WTC11 (cell line): ENCODE measurements around the gene CFAP68.

Source experiments
- NFYB ChIP-seq: sonication (generic); formaldehyde crosslinking; conservative IDR thresholded peaks from 2 replicates; pipeline ENCODE4 v1.8.0; 2022; ENCODE audit warnings: low read depth, missing genetic modification reagents
- SP1 ChIP-seq: sonication (generic); formaldehyde crosslinking; conservative IDR thresholded peaks from 2 replicates; pipeline ENCODE4 v1.8.1; 2022; ENCODE audit warnings: missing genetic modification reagents
- TEAD1 ChIP-seq: sonication (generic); formaldehyde crosslinking; IDR thresholded peaks from 2 replicates; pipeline ENCODE4 v1.8.0; 2022; ENCODE audit warnings: mild to moderate bottlenecking, missing genetic modification reagents
- TP53 ChIP-seq: sonication (generic); formaldehyde crosslinking; IDR thresholded peaks from 2 replicates; pipeline ENCODE4 v1.8.1; 2023; ENCODE audit warnings: mild to moderate bottlenecking, missing genetic modification reagents
- ZNF138 ChIP-seq: sonication (generic); formaldehyde crosslinking; conservative IDR thresholded peaks from 2 replicates; pipeline ENCODE4 v1.8.1; 2022; ENCODE audit warnings: mild to moderate bottlenecking, moderate library complexity, missing genetic modification reagents
- TF ChIP-seq, protein P1 (sequence below): fragments of 200-600 bp; IDR thresholded peaks from 2 replicates; pipeline ENCODE4 v1.8.0; 2022; ENCODE audit warnings: antibody characterized with exemption
- TF ChIP-seq, protein P2 (sequence below): sonication (generic); formaldehyde crosslinking; IDR thresholded peaks from 2 replicates; pipeline ENCODE4 v1.8.0; 2022; ENCODE audit warnings: mild to moderate bottlenecking, missing genetic modification reagents
- TF ChIP-seq, protein P3 (sequence below): sonication (generic); formaldehyde crosslinking; IDR thresholded peaks from 2 replicates; pipeline ENCODE4 v1.8.1; 2022; ENCODE audit warnings: mild to moderate bottlenecking, missing genetic modification reagents, moderate library complexity, borderline replicate concordance
- TF ChIP-seq, protein P4 (sequence below): sonication (generic); formaldehyde crosslinking; IDR thresholded peaks from 2 replicates; pipeline ENCODE4 v1.8.0; 2022; ENCODE audit warnings: mild to moderate bottlenecking, missing genetic modification reagents
- TF ChIP-seq, protein P5 (sequence below): sonication (generic); formaldehyde crosslinking; IDR thresholded peaks from 2 replicates; pipeline ENCODE4 v1.8.1; 2023; ENCODE audit warnings: mild to moderate bottlenecking, missing genetic modification reagents, moderate library complexity

DNA sequence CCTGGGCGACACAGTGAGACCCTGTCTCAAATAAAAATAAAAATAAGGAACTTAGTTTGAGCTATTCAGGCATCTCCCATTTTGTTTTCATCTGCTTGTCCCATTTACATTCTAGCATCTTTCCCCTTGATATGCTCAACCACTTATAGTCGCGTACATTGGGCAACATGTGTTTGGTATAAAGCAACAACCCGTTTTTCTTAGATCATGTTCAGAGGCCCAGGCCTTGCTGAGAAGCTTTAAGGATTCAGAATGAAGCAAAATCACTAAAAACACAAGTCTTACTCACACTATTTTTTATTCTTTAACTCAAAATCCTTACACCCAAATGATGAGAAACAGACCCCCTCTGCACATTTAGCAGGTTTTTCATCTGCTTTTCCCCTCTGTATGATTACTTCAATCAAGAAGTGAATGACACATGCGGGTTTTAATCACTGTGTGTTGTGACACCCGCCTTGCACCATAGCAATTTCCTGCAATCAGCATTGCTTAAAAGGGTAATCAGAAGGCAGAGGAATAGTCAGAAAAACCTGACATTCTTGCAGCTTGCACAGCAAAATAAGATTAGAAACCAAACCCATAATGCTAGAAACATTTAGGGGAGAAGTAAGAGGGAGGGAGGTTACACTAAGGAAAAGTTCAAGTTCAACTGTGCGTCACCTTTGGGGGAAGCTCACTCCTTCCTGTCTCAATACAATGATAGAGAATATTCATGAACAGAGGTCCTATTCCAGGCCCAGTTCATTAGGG, 33.9 kb upstream of the CFAP68 start:
- TF ChIP-seq, protein P1, sequence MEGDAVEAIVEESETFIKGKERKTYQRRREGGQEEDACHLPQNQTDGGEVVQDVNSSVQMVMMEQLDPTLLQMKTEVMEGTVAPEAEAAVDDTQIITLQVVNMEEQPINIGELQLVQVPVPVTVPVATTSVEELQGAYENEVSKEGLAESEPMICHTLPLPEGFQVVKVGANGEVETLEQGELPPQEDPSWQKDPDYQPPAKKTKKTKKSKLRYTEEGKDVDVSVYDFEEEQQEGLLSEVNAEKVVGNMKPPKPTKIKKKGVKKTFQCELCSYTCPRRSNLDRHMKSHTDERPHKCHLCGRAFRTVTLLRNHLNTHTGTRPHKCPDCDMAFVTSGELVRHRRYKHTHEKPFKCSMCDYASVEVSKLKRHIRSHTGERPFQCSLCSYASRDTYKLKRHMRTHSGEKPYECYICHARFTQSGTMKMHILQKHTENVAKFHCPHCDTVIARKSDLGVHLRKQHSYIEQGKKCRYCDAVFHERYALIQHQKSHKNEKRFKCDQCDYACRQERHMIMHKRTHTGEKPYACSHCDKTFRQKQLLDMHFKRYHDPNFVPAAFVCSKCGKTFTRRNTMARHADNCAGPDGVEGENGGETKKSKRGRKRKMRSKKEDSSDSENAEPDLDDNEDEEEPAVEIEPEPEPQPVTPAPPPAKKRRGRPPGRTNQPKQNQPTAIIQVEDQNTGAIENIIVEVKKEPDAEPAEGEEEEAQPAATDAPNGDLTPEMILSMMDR = no peak
- TF ChIP-seq, protein P2, sequence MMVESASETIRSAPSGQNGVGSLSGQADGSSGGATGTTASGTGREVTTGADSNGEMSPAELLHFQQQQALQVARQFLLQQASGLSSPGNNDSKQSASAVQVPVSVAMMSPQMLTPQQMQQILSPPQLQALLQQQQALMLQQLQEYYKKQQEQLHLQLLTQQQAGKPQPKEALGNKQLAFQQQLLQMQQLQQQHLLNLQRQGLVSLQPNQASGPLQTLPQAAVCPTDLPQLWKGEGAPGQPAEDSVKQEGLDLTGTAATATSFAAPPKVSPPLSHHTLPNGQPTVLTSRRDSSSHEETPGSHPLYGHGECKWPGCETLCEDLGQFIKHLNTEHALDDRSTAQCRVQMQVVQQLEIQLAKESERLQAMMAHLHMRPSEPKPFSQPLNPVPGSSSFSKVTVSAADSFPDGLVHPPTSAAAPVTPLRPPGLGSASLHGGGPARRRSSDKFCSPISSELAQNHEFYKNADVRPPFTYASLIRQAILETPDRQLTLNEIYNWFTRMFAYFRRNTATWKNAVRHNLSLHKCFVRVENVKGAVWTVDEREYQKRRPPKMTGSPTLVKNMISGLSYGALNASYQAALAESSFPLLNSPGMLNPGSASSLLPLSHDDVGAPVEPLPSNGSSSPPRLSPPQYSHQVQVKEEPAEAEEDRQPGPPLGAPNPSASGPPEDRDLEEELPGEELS (CRISPR knock-in tag) = no peak
- TF ChIP-seq SP1 = no peak
- TF ChIP-seq, protein P3, sequence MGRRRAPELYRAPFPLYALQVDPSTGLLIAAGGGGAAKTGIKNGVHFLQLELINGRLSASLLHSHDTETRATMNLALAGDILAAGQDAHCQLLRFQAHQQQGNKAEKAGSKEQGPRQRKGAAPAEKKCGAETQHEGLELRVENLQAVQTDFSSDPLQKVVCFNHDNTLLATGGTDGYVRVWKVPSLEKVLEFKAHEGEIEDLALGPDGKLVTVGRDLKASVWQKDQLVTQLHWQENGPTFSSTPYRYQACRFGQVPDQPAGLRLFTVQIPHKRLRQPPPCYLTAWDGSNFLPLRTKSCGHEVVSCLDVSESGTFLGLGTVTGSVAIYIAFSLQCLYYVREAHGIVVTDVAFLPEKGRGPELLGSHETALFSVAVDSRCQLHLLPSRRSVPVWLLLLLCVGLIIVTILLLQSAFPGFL (CRISPR knock-in tag) = no peak
- TF ChIP-seq, protein P4, sequence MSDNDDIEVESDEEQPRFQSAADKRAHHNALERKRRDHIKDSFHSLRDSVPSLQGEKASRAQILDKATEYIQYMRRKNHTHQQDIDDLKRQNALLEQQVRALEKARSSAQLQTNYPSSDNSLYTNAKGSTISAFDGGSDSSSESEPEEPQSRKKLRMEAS (CRISPR knock-in tag) = no peak
- no peak for TF ChIP-seq TP53 (CRISPR knock-in tag)
- no peak for TF ChIP-seq TEAD1
- TF ChIP-seq, protein P5, sequence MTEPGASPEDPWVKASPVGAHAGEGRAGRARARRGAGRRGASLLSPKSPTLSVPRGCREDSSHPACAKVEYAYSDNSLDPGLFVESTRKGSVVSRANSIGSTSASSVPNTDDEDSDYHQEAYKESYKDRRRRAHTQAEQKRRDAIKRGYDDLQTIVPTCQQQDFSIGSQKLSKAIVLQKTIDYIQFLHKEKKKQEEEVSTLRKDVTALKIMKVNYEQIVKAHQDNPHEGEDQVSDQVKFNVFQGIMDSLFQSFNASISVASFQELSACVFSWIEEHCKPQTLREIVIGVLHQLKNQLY = no peak
- no peak for TF ChIP-seq ZNF138 (CRISPR knock-in tag)
- no peak for TF ChIP-seq NFYB (CRISPR knock-in tag)
